Osteoblast (primary cell): ENCODE results near the gene ZNF212. TPM values are rescaled to one million over a fixed set of nuclear protein-coding genes. Genes with fewer than 3 reads are reported as not detected.

Experiments
- DNase-seq: peaks from one replicate; pipeline ENCODE4 v3.0.0; 2011; ENCODE audit warnings: low spot score, mixed read lengths; ENCODE audit not compliant: insufficient read length; ENCODE audit errors: missing footprints
- H2AFZ ChIP-seq: 2 replicates; pipeline ENCODE4 v1.6.0; 2011; ENCODE audit warnings: mild to moderate bottlenecking, low read length
- H3K27ac ChIP-seq: 2 replicates; pipeline ENCODE4 v1.5.1; 2011; ENCODE audit warnings: mild to moderate bottlenecking, low read depth, low read length, moderate library complexity
- H3K27me3 ChIP-seq: 2 replicates; pipeline ENCODE4 v1.6.0; 2012; ENCODE audit warnings: mild to moderate bottlenecking, control low read depth, inconsistent platforms, low read length, moderate library complexity; ENCODE audit not compliant: insufficient read depth
- H3K36me3 ChIP-seq: 2 replicates; pipeline ENCODE4 v1.5.1; 2011; ENCODE audit warnings: mild to moderate bottlenecking, low read length, control low read depth, moderate library complexity; ENCODE audit not compliant: insufficient read depth
- H3K4me1 ChIP-seq: 2 replicates; pipeline ENCODE4 v1.5.1; 2011; ENCODE audit warnings: mild to moderate bottlenecking, low read length, control low read depth, moderate library complexity; ENCODE audit not compliant: insufficient read depth
- H3K4me2 ChIP-seq: 2 replicates; pipeline ENCODE4 v1.6.0; 2011; ENCODE audit warnings: mild to moderate bottlenecking, low read length; ENCODE audit not compliant: insufficient read depth
- H3K4me3 ChIP-seq: fragments of 200-600 bp; sonication (generic); 3 replicates; pipeline ENCODE4 v1.5.1; 2012; ENCODE audit warnings: mild to moderate bottlenecking, low read length, inconsistent platforms; ENCODE audit not compliant: insufficient read depth
- H3K79me2 ChIP-seq: 2 replicates; pipeline ENCODE4 v1.6.0; 2012; ENCODE audit warnings: mild to moderate bottlenecking, low read length, control low read depth, inconsistent platforms; ENCODE audit not compliant: insufficient read depth
- H3K9me3 ChIP-seq: 2 replicates; pipeline ENCODE4 v1.5.1; 2011; ENCODE audit warnings: low read depth, low read length, control low read depth
- H4K20me1 ChIP-seq: 2 replicates; pipeline ENCODE4 v1.6.0; 2012; ENCODE audit warnings: mild to moderate bottlenecking, low read length, control low read depth; ENCODE audit not compliant: insufficient read depth
- total RNA-seq: library from RNA; depleted of rRNA; stranded (reverse); fragments of >200 nt; gene quantifications from 2 replicates; pipeline ENCODE4 v1.2.3, GENCODE V29; 2012
- TF ChIP-seq, protein P1 (sequence below): IDR thresholded peaks from 2 replicates; pipeline ENCODE4 v1.5.1; 2011; ENCODE audit warnings: mild to moderate bottlenecking, low read depth, low read length, moderate library complexity; ENCODE audit errors: extremely low read depth

The ZNF212 gene
- total RNA-seq, 1 donor, result 9.0 TPM

DNA sequence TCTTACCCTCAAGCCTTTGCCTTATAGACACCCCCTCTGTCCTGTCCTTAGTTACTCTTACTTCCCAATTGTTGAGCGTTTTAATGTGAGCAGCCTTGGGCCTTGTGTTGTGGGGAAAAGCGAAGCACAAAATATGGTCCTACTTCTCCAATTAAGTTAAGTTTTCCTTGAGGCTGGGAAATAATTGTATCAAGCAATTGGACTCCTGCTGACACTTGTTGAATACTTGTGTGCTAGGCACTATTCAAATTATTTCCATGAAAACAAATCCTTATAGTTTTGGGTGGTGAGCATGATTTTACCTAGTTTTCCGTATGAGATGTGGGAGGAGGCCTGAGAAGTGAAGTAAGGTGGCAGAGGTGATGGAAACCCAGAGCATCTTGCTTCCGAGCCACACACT, 17.1 kb downstream of the ZNF212 start:
- Histone ChIP-seq H2AFZ (no peak overlapping the region), H3K4me3 (no peak overlapping the region), H4K20me1 (no peaks in the 10 kb centered on the region), H3K27ac (no peak overlapping the region), H3K36me3 (peaks cover 32% of the 10 kb centered on the region), H3K27me3 (no peaks in the 10 kb centered on the region), H3K79me2 (no peaks in the 10 kb centered on the region), H3K4me2 (no peak overlapping the region), H3K9me3 (no peaks in the 10 kb centered on the region), H3K4me1 (peaks cover 9% of the 10 kb centered on the region)
- TF ChIP-seq, protein P1, sequence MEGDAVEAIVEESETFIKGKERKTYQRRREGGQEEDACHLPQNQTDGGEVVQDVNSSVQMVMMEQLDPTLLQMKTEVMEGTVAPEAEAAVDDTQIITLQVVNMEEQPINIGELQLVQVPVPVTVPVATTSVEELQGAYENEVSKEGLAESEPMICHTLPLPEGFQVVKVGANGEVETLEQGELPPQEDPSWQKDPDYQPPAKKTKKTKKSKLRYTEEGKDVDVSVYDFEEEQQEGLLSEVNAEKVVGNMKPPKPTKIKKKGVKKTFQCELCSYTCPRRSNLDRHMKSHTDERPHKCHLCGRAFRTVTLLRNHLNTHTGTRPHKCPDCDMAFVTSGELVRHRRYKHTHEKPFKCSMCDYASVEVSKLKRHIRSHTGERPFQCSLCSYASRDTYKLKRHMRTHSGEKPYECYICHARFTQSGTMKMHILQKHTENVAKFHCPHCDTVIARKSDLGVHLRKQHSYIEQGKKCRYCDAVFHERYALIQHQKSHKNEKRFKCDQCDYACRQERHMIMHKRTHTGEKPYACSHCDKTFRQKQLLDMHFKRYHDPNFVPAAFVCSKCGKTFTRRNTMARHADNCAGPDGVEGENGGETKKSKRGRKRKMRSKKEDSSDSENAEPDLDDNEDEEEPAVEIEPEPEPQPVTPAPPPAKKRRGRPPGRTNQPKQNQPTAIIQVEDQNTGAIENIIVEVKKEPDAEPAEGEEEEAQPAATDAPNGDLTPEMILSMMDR, result no peak
- no peak for DNase-seq

DNA sequence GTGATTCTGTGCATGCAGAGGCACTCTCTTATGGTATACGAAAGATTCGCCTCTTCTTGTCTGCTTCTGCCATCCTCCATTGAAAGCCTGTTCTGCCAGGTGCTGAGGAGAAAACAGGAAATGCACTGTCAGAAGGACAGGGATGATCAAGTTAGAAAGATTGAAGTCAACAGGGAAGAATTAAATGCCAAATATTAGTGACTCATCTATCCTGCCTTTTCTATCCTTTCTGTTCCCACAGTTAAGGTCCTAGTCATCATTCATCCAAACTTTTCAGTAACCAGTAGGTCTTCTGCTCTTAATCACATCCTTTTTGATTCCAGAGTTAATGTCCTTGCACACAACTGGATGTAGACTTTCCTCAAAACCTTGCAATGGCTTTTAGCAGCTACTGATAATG, 17.7 kb downstream of the ZNF212 start:
- no peak overlapping the region for H2AFZ ChIP-seq
- H4K20me1 ChIP-seq, result no peaks in the 10 kb centered on the region
- H3K4me2 ChIP-seq, result no peak overlapping the region
- no peaks in the 10 kb centered on the region for H3K79me2 ChIP-seq
- TF ChIP-seq, protein P1, result no peak
- peak; percentile 60 for DNase-seq
- H3K27me3 ChIP-seq, result no peaks in the 10 kb centered on the region
- H3K36me3 ChIP-seq, result peaks cover 27% of the 10 kb centered on the region
- H3K9me3 ChIP-seq, result no peaks in the 10 kb centered on the region
- peaks cover 10% of the 10 kb centered on the region for H3K4me1 ChIP-seq
- H3K4me3 ChIP-seq, result no peak overlapping the region
- no peak overlapping the region for H3K27ac ChIP-seq

DNA sequence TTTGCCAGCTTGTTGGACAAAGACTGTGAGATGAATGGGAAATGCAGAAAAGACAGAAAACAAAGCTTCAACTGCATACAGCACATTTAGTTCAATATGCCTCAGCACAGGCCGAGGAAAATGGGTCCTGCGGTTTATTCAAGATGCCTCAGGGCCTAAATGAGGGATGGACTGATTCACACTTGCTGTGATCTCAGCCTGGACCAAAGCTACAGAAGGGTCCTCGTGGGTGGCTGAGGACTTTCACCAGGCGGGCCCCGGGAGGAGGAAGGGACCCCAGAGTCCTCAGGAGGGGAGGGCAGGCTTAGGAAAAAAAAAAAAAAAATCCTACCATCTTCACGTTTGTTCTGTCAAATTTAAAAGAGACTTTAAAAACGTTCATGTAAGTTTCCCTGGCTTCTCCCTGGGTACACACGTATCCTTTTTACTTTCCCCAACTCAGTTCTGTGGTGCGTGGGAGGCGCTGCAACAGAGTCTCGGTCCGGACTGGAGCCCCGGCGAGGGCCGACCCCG, 21.9 kb downstream of the ZNF212 start:
- Histone ChIP-seq H2AFZ (peak overlapping the region; percentile 82), H3K4me2 (peak overlapping the region; percentile 88), H3K4me1 (peaks cover 10% of the 10 kb centered on the region), H3K79me2 (peaks cover 32% of the 10 kb centered on the region), H3K36me3 (peaks cover 18% of the 10 kb centered on the region), H3K27ac (peak overlapping the region; percentile 96), H3K4me3 (peak overlapping the region; percentile 78), H3K9me3 (no peaks in the 10 kb centered on the region), H4K20me1 (peaks cover 2% of the 10 kb centered on the region), H3K27me3 (no peaks in the 10 kb centered on the region)
- no peak for DNase-seq
- TF ChIP-seq, protein P1, result no peak

DNA sequence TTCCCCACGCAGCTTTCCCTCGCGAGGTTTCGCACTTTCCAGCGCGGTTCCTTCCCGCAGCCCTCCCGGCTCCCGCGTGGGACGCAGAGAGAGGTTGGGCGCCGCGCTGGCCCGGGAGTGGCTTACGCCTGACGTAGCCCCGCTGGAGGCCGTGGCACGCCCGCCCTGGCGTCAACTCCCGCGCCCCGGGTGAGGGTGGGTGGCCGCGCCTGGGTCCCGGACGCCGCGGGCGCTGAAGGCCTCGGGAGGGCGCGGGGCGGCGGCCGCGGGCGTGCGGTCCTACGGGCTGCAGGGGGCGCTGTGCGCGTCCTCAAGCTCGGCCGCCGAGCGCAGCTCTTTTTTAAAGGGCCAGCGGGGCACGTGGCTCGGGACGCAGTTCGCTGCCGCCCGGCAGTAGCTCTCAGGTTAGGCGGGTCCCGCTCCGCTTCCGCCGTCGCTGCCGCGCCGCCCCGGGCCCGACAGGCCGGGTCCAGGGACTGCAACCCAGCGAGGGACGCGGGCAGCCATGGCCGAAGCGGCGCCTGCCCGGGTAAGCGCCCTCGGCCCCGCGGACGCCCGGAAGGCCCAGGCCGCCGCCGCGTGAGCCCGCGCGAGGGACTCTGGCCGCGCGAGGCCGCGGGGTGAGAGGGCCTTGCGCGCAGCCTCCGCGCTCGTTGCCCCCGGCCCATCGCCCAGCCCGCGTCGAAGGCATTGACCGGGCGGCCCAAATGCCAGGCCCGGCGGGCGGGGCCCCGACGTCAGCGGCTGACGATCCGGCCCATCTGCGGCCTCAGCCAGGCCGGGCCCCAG, 22.6 kb downstream of the ZNF212 start, which contains the start of gene ZNF783:
TSS of gene ZNF783 (plus strand) at position 368 of the 789 bp plus-strand sequence. CDS start at position 506, 138 bp downstream.
- H3K9me3 ChIP-seq, result no peaks in the 10 kb centered on the region
- peaks cover 2% of the 10 kb centered on the region for H4K20me1 ChIP-seq
- DNase-seq, result peak; percentile 99
- H3K4me1 ChIP-seq, result peaks cover 10% of the 10 kb centered on the region
- peak within 1 kb of the TSS; percentile 88 for H3K4me2 ChIP-seq
- H2AFZ ChIP-seq, result peak within 1 kb of the TSS; percentile 82
- TF ChIP-seq, protein P1, result peak; percentile 53
- peaks cover 25% of the 10 kb centered on the region for H3K36me3 ChIP-seq
- H3K79me2 ChIP-seq, result peaks cover 32% of the 10 kb centered on the region
- peak within 1 kb of the TSS; percentile 78 for H3K4me3 ChIP-seq
- H3K27ac ChIP-seq, result peak within 1 kb of the TSS; percentile 96
- H3K27me3 ChIP-seq, result no peaks in the 10 kb centered on the region
